Thyroid gland (tissue), 4 donors: ENCODE results near the gene PLA2G3.

ENCODE experiments used
- CTCF ChIP-seq, 6 experiments: fragments of 200-600 bp in 3 of 6; fragments of 450-650 bp in 3 of 6; sonication (generic) in 3 of 6; IDR thresholded peaks; one replicate each; pipeline ENCODE4 v1.5.1; 2016 to 2019; ENCODE audit warnings: antibody characterized with exemption in 6 of 6, mild to moderate bottlenecking in 2 of 6, inconsistent platforms in 1 of 6, moderate library complexity in 1 of 6
- POLR2A ChIP-seq, 2 donors: fragments of 450-650 bp; IDR thresholded peaks; one replicate each; pipeline ENCODE4 v1.6.1; 2017; ENCODE audit warnings: antibody characterized with exemption in 2 of 2, mild to moderate bottlenecking in 2 of 2, moderate library complexity in 1 of 2

GRCh38 chr22:31141551-31141950 lies 1.2 kb upstream of the PLA2G3 start:
- TF ChIP-seq CTCF (IDR thresholded peaks at IDR 0.05) (no peak), POLR2A (IDR thresholded peaks at IDR 0.05) (no peak)
